ENCODE results near the gene DHRS12.

The DHRS12 gene

GRCh38 chr13:51770681-51771417 lies 33.1 kb downstream of the DHRS12 start:
- H3K9me3 ChIP-seq (ENCODE audit: low read length): no peaks in the 10 kb centered on the region
- peaks cover 7% of the 10 kb centered on the region for H3K4me1 ChIP-seq (ENCODE audit: insufficient read depth, low read length, severe bottlenecking)
- H3F3A ChIP-seq (ENCODE audit: insufficient read depth, low read length): no peaks in the 10 kb centered on the region
- no peaks in the 10 kb centered on the region for H4K20me1 ChIP-seq (ENCODE audit: insufficient read depth, low read length)
- H3K9ac ChIP-seq (ENCODE audit: low read length): no peak overlapping the region
- no peaks in the 10 kb centered on the region for H3K9me2 ChIP-seq (ENCODE audit: low read depth, low read length)
- H2AFZ ChIP-seq (ENCODE audit: low read length): no peak overlapping the region
- no peaks in the 10 kb centered on the region for H3K79me2 ChIP-seq (ENCODE audit: insufficient read depth, low read length)
- H3K36me3 ChIP-seq (ENCODE audit: insufficient read depth, low read length): no peaks in the 10 kb centered on the region
- no peak overlapping the region for H3K4me3 ChIP-seq (ENCODE audit: low read depth, low read length, poor library complexity, severe bottlenecking)
- H3K27me3 ChIP-seq (ENCODE audit: insufficient read depth, low read length): no peaks in the 10 kb centered on the region
- no peak overlapping the region for H3K27ac ChIP-seq (ENCODE audit: low read depth, low read length, poor library complexity, severe bottlenecking)
- TF ChIP-seq EZH2 (IDR thresholded peaks at IDR 0.05; ENCODE audit: borderline replicate concordance, low read length) (no peak), CTCF (IDR thresholded peaks at IDR 0.05; ENCODE audit: low read length) (no peak)
- H3K4me2 ChIP-seq (ENCODE audit: low read length): no peak overlapping the region

- Histone ChIP-seq H3K9me2 (ENCODE audit: low read depth, low read length) (no peaks in the 10 kb centered on the region), H2AFZ (ENCODE audit: low read length) (no peak overlapping the region), H3K9ac (ENCODE audit: low read length) (no peak overlapping the region), H3F3A (ENCODE audit: insufficient read depth, low read length) (no peaks in the 10 kb centered on the region), H3K4me1 (ENCODE audit: insufficient read depth, low read length, severe bottlenecking) (peaks cover 9% of the 10 kb centered on the region), H3K4me3 (ENCODE audit: low read depth, low read length, poor library complexity, severe bottlenecking) (no peak overlapping the region), H3K79me2 (ENCODE audit: insufficient read depth, low read length) (no peaks in the 10 kb centered on the region), H3K4me2 (ENCODE audit: low read length) (no peak overlapping the region), H3K27ac (ENCODE audit: low read depth, low read length, poor library complexity, severe bottlenecking) (no peak overlapping the region), H3K27me3 (ENCODE audit: insufficient read depth, low read length) (no peaks in the 10 kb centered on the region), H3K36me3 (ENCODE audit: insufficient read depth, low read length) (no peaks in the 10 kb centered on the region), H4K20me1 (ENCODE audit: insufficient read depth, low read length) (no peaks in the 10 kb centered on the region), H3K9me3 (ENCODE audit: low read length) (no peaks in the 10 kb centered on the region)
- TF ChIP-seq EZH2 (IDR thresholded peaks at IDR 0.05; ENCODE audit: borderline replicate concordance, low read length) (no peak), CTCF (IDR thresholded peaks at IDR 0.05; ENCODE audit: low read length) (no peak)
Observed at GRCh38 chr13:51770160-51770559, 33.8 kb downstream of the DHRS12 start.

- no peak for TF ChIP-seq EZH2 (IDR thresholded peaks at IDR 0.05; ENCODE audit: borderline replicate concordance, low read length)
- no peak for TF ChIP-seq CTCF (IDR thresholded peaks at IDR 0.05; ENCODE audit: low read length)
- no peaks in the 10 kb centered on the region for H3F3A ChIP-seq (ENCODE audit: insufficient read depth, low read length)
Observed at GRCh38 chr13:51769455-51770127, 34.4 kb downstream of the DHRS12 start.

More at GRCh38 chr13:51769455-51770127, 34.4 kb downstream of the DHRS12 start:
- Histone ChIP-seq H3K27me3 (ENCODE audit: insufficient read depth, low read length) (no peaks in the 10 kb centered on the region), H3K9me3 (ENCODE audit: low read length) (no peaks in the 10 kb centered on the region), H3K4me3 (ENCODE audit: low read depth, low read length, poor library complexity, severe bottlenecking) (no peak overlapping the region), H3K9me2 (ENCODE audit: low read depth, low read length) (no peaks in the 10 kb centered on the region), H4K20me1 (ENCODE audit: insufficient read depth, low read length) (no peaks in the 10 kb centered on the region), H3K9ac (ENCODE audit: low read length) (no peak overlapping the region), H3K4me1 (ENCODE audit: insufficient read depth, low read length, severe bottlenecking) (peaks cover 15% of the 10 kb centered on the region), H3K4me2 (ENCODE audit: low read length) (no peak overlapping the region), H3K27ac (ENCODE audit: low read depth, low read length, poor library complexity, severe bottlenecking) (no peak overlapping the region), H2AFZ (ENCODE audit: low read length) (no peak overlapping the region), H3K79me2 (ENCODE audit: insufficient read depth, low read length) (no peaks in the 10 kb centered on the region), H3K36me3 (ENCODE audit: insufficient read depth, low read length) (no peaks in the 10 kb centered on the region)

All from OCI-LY1 (cell line).